Uterus (tissue), 2 donors: ENCODE measurements around the gene FBXW8.

ENCODE experiments used
- POLR2A ChIP-seq, 2 donors: fragments of 450-650 bp; IDR thresholded peaks; one replicate each; pipeline ENCODE4 v1.6.1; 2016; ENCODE audit warnings: antibody characterized with exemption in 2 of 2, mild to moderate bottlenecking in 1 of 2, moderate library complexity in 1 of 2
- TF ChIP-seq, protein P1 (sequence below), 4 experiments: fragments of 200-600 bp in 2 of 4; fragments of 450-650 bp in 2 of 4; sonication (generic) in 2 of 4; IDR thresholded peaks; one replicate each; pipeline ENCODE4 v1.5.1; 2016 to 2019; ENCODE audit warnings: antibody characterized with exemption in 4 of 4, mild to moderate bottlenecking in 2 of 4, moderate library complexity in 1 of 4

- TF ChIP-seq, protein P1, sequence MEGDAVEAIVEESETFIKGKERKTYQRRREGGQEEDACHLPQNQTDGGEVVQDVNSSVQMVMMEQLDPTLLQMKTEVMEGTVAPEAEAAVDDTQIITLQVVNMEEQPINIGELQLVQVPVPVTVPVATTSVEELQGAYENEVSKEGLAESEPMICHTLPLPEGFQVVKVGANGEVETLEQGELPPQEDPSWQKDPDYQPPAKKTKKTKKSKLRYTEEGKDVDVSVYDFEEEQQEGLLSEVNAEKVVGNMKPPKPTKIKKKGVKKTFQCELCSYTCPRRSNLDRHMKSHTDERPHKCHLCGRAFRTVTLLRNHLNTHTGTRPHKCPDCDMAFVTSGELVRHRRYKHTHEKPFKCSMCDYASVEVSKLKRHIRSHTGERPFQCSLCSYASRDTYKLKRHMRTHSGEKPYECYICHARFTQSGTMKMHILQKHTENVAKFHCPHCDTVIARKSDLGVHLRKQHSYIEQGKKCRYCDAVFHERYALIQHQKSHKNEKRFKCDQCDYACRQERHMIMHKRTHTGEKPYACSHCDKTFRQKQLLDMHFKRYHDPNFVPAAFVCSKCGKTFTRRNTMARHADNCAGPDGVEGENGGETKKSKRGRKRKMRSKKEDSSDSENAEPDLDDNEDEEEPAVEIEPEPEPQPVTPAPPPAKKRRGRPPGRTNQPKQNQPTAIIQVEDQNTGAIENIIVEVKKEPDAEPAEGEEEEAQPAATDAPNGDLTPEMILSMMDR (IDR thresholded peaks at IDR 0.05) = no peak
- no peak for TF ChIP-seq POLR2A (IDR thresholded peaks at IDR 0.05)
Measured at GRCh38 chr12:116874324-116874995, 36.3 kb upstream of the FBXW8 start.
